Ishikawa (cell line): ENCODE results near the gene ATP1A4.

ENCODE experiments used
- CEBPB ChIP-seq: IDR thresholded peaks from 2 replicates; pipeline ENCODE4 v1.6.1; 2012
- EGR1 ChIP-seq: IDR thresholded peaks from 2 replicates; pipeline ENCODE4 v1.6.1; 2012
- EP300 ChIP-seq: IDR thresholded peaks from 2 replicates; pipeline ENCODE4 v1.6.1; 2012; ENCODE audit warnings: borderline replicate concordance
- FOXM1 ChIP-seq: IDR thresholded peaks from 2 replicates; pipeline ENCODE4 v1.6.1; 2012; ENCODE audit warnings: low read depth, borderline replicate concordance
- NFIC ChIP-seq: IDR thresholded peaks from 2 replicates; pipeline ENCODE4 v1.6.1; 2012
- TAF1 ChIP-seq: IDR thresholded peaks from 2 replicates; pipeline ENCODE4 v1.6.1; 2012; ENCODE audit warnings: low read depth, mild to moderate bottlenecking
- TCF12 ChIP-seq: IDR thresholded peaks from 2 replicates; pipeline ENCODE4 v1.6.1; 2012; ENCODE audit warnings: low read depth
- TEAD4 ChIP-seq: IDR thresholded peaks from 2 replicates; pipeline ENCODE4 v1.6.1; 2012
- YY1 ChIP-seq: IDR thresholded peaks from 2 replicates; pipeline ENCODE4 v1.6.1; 2012; ENCODE audit warnings: low read depth
- ZBTB7A ChIP-seq: IDR thresholded peaks from 2 replicates; pipeline ENCODE4 v1.6.1; 2012; ENCODE audit warnings: low read depth
- TF ChIP-seq, protein P1 (sequence below): IDR thresholded peaks from 2 replicates; pipeline ENCODE4 v1.6.1; 2012; ENCODE audit warnings: low read depth, mild to moderate bottlenecking
- TF ChIP-seq, protein P2 (sequence below): IDR thresholded peaks from 2 replicates; pipeline ENCODE4 v1.6.1; 2012

Gene ATP1A4

GRCh38 chr1:160227561-160227960 lies 76.2 kb downstream of the ATP1A4 start:
- TF ChIP-seq YY1: no peak
- TF ChIP-seq EP300: no peak
- no peak for TF ChIP-seq FOXM1
- TF ChIP-seq ZBTB7A: no peak
- TF ChIP-seq EGR1: no peak
- no peak for TF ChIP-seq TCF12
- no peak for TF ChIP-seq TEAD4
- TF ChIP-seq TAF1: no peak
- no peak for TF ChIP-seq CEBPB
- TF ChIP-seq, protein P1, sequence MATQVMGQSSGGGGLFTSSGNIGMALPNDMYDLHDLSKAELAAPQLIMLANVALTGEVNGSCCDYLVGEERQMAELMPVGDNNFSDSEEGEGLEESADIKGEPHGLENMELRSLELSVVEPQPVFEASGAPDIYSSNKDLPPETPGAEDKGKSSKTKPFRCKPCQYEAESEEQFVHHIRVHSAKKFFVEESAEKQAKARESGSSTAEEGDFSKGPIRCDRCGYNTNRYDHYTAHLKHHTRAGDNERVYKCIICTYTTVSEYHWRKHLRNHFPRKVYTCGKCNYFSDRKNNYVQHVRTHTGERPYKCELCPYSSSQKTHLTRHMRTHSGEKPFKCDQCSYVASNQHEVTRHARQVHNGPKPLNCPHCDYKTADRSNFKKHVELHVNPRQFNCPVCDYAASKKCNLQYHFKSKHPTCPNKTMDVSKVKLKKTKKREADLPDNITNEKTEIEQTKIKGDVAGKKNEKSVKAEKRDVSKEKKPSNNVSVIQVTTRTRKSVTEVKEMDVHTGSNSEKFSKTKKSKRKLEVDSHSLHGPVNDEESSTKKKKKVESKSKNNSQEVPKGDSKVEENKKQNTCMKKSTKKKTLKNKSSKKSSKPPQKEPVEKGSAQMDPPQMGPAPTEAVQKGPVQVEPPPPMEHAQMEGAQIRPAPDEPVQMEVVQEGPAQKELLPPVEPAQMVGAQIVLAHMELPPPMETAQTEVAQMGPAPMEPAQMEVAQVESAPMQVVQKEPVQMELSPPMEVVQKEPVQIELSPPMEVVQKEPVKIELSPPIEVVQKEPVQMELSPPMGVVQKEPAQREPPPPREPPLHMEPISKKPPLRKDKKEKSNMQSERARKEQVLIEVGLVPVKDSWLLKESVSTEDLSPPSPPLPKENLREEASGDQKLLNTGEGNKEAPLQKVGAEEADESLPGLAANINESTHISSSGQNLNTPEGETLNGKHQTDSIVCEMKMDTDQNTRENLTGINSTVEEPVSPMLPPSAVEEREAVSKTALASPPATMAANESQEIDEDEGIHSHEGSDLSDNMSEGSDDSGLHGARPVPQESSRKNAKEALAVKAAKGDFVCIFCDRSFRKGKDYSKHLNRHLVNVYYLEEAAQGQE: no peak

GRCh38 chr1:160228431-160228830 lies 77.0 kb downstream of the ATP1A4 start:
- TF ChIP-seq, protein P2, sequence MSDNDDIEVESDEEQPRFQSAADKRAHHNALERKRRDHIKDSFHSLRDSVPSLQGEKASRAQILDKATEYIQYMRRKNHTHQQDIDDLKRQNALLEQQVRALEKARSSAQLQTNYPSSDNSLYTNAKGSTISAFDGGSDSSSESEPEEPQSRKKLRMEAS: no peak
- TF ChIP-seq NFIC: 0 out of 2 replicates have a peak, but pooled peaks have one; percentile 7

- TF ChIP-seq NFIC (no peak), EGR1 (no peak), TEAD4 (no peak), FOXM1 (no peak)
- TF ChIP-seq, protein P1: no peak
Measured at GRCh38 chr1:160232911-160233310, 81.5 kb downstream of the ATP1A4 start.
